ENCODE data around the gene PTGR2. TPM values are rescaled to one million over a fixed set of nuclear protein-coding genes. Genes with fewer than 3 reads are reported as not detected.

PTGR2 gene
- total and polyA plus RNA-seq, 7 donors, result 5.0 to 11.4 (median 6.6) TPM

DNA sequence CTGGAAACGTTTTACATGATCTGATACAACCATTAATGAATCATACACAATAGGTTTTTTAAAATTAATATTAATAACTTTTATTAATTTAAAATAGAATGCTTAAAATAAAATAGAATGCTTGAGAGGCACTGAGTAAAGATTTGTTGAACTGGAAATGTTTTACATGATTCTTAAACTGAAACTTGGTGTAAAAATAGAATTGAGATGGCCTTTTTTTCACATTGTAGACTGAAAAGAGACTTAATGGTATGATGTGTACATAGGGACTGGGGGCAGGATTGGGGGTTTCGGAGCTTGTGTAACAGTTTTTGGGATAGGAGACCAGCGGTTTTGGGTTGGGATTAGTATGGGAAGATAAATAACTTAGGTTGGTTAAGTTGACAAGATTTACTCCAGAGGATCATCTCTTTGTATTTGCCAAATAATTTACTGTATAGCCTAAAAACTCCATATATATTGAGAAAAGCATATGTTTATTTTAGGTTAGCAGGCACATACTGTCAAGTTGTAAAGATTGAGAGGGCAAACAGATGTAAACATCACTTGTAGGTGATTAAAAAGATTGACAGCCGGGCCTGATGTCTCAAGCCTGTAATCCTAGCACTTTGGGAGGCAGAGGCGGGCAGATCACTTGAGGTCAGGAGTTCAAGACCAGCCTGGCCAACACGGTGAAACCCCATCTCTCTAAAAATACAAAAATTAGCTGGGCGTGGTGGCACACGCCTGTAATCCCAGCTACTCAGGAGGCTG lies 33.0 kb downstream of the PTGR2 start:
- Histone ChIP-seq H3K4me3 (no peak overlapping the region), H3K9me3 (no peaks in the 10 kb centered on the region), H3K4me1 (peaks cover 0 to 33% (median 25%) of the 10 kb centered on the region in 4 donors), H3K36me3 (peaks cover 0 to 22% (median 0%) of the 10 kb centered on the region in 4 donors), H3K27ac (peak overlapping the region in 2 of 4 donors; percentile 94 to 96), H3K27me3 (no peaks in the 10 kb centered on the region)
- TF ChIP-seq EP300 (IDR thresholded peaks at IDR 0.05) (no peak), POLR2AphosphoS5 (IDR thresholded peaks at IDR 0.05) (no peak), CTCF (IDR thresholded peaks at IDR 0.05) (no peak), POLR2A (IDR thresholded peaks at IDR 0.05) (no peak)
- no peak for DNase-seq
- intact Hi-C loops (cut with DNase I), result loop anchor here (5.0 to 10.0 kb wide), 3 partner anchors 68 to 172 kb away; partner anchors contain the start of genes BBOF1, COQ6, ENTPD5 and FAM161B
- 67 to 80% methylated on average over 8 of the region's 8 CpGs for WGBS, 2 donors

GRCh38 chr14:73886449-73887317 lies 35.1 kb downstream of the PTGR2 start, which contains the start of gene ZNF410:
Gene ZNF410 (plus strand): TSS chr14:73886859. CDS start chr14:73892176, 5,317 bp downstream.
- H3K4me1 ChIP-seq, result peaks cover 0 to 33% (median 25%) of the 10 kb centered on the region in 4 donors
- peak within 1 kb of the TSS; percentile 91 to 96 (median 94) for H3K27ac ChIP-seq
- peak; percentile 98 for DNase-seq
- 0% methylated on average over 65 of the region's 65 CpGs for WGBS, 2 donors
- no peaks in the 10 kb centered on the region for H3K9me3 ChIP-seq
- no peaks in the 10 kb centered on the region for H3K27me3 ChIP-seq
- peak; percentile 48 to 55 for TF ChIP-seq POLR2A (IDR thresholded peaks at IDR 0.05)
- peak in 2 of 4 donors; percentile 18 to 76 for TF ChIP-seq EP300 (IDR thresholded peaks at IDR 0.05)
- no peak for TF ChIP-seq CTCF (IDR thresholded peaks at IDR 0.05)
- TF ChIP-seq POLR2AphosphoS5 (IDR thresholded peaks at IDR 0.05), result peak; percentile 76 to 91 (median 82)
- peaks cover 0 to 5% (median 0%) of the 10 kb centered on the region in 4 donors for H3K36me3 ChIP-seq
- intact Hi-C loops (cut with DNase I), result loop anchor here (1.0 to 10.0 kb wide), 4 partner anchors 35 to 174 kb away; partner anchors contain the start of genes BBOF1, COQ6, ENTPD5 and FAM161B
- H3K4me3 ChIP-seq, result peak within 1 kb of the TSS; percentile 71 to 77 (median 74)

DNA sequence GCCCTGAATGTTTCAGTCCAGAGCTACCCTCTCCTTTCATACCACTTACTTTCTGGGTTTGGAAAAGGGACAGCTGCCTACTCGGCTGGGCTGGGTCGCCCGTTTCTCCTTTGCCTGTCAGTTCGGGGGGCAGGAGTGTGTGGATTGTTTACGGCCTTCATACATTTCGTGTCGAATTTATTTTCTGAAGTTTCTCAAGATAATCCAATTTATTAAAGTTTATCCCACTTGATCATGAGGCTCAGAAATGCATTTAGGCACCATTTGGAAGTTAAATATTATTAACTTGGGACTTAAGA lies 35.6 kb downstream of the PTGR2 start:
- no peaks in the 10 kb centered on the region for H3K27me3 ChIP-seq
- H3K4me1 ChIP-seq, result peaks cover 0 to 33% (median 25%) of the 10 kb centered on the region in 4 donors
- WGBS, 2 donors, result 0 to 2% methylated on average over 7 of the region's 7 CpGs
- DNase-seq, result no peak
- peak overlapping the region; percentile 71 to 77 (median 74) for H3K4me3 ChIP-seq
- peak overlapping the region; percentile 91 to 96 (median 94) for H3K27ac ChIP-seq
- TF ChIP-seq POLR2A (IDR thresholded peaks at IDR 0.05), result no peak
- no peak for TF ChIP-seq POLR2AphosphoS5 (IDR thresholded peaks at IDR 0.05)
- no peak for TF ChIP-seq EP300 (IDR thresholded peaks at IDR 0.05)
- no peak for TF ChIP-seq CTCF (IDR thresholded peaks at IDR 0.05)
- no peaks in the 10 kb centered on the region for H3K9me3 ChIP-seq
- H3K36me3 ChIP-seq, result peaks cover 0 to 5% (median 0%) of the 10 kb centered on the region in 4 donors
- intact Hi-C loops (cut with DNase I), result loop anchor here (5.0 to 10.0 kb wide), 3 partner anchors 65 to 175 kb away; partner anchors contain the start of genes BBOF1, COQ6, ENTPD5 and FAM161B

- peaks cover 0 to 33% (median 25%) of the 10 kb centered on the region in 4 donors for H3K4me1 ChIP-seq
- DNase-seq, result no peak
- H3K27me3 ChIP-seq, result no peaks in the 10 kb centered on the region
- intact Hi-C loops (cut with DNase I), result loop anchor here (5.0 to 10.0 kb wide), 3 partner anchors 64 to 176 kb away; partner anchors contain the start of genes BBOF1, COQ6, ENTPD5 and FAM161B
- TF ChIP-seq CTCF (IDR thresholded peaks at IDR 0.05) (no peak), POLR2A (IDR thresholded peaks at IDR 0.05) (no peak), EP300 (IDR thresholded peaks at IDR 0.05) (no peak), POLR2AphosphoS5 (IDR thresholded peaks at IDR 0.05) (no peak)
- 14 to 35% methylated on average over 7 of the region's 7 CpGs for WGBS, 2 donors
- no peaks in the 10 kb centered on the region for H3K9me3 ChIP-seq
- peak overlapping the region; percentile 71 to 77 (median 74) for H3K4me3 ChIP-seq
- peak overlapping the region; percentile 91 to 96 (median 94) for H3K27ac ChIP-seq
- H3K36me3 ChIP-seq, result peaks cover 0 to 9% (median 0%) of the 10 kb centered on the region in 4 donors
Observed at GRCh38 chr14:73887694-73888459, 36.2 kb downstream of the PTGR2 start.
